GM18507 (cell line): ENCODE measurements around the gene ZNF646.
A peak's percentile ranks its signal among the peaks of the same experiment; 100 is the strongest.

Source experiments
- DNase-seq: peaks from one replicate; pipeline ENCODE4 v3.0.0; 2011; ENCODE audit warnings: low read depth; ENCODE audit not compliant: insufficient read length; ENCODE audit errors: extremely low spot score
- FAIRE-seq: peaks from 2 replicates; lab custom pipeline; 2011; peaks lifted over from hg19 to GRCh38; lab: Jason Lieb, UNC

ZNF646 gene

GRCh38 chr16:31105677-31106213 is 31.5 kb downstream of the ZNF646 start:
- DNase-seq (peak; percentile 64), FAIRE-seq (peak; percentile 70)

- DNase-seq (no peak), FAIRE-seq (no peak)
Measured at GRCh38 chr16:31106509-31107464, 32.6 kb downstream of the ZNF646 start.

GRCh38 chr16:31107465-31107867 is 33.2 kb downstream of the ZNF646 start:
- peak; percentile 76 for FAIRE-seq

GRCh38 chr16:31108035-31108793 is 34.0 kb downstream of the ZNF646 start, which contains the start of gene BCKDK:
BCKDK (plus strand) TSS chr16:31108386; CDS start chr16:31109224, 838 bp downstream.
- FAIRE-seq (peak; percentile 89), DNase-seq (peak; percentile 71)

More at GRCh38 chr16:31107465-31107867, 33.2 kb downstream of the ZNF646 start:
- no peak for DNase-seq

- FAIRE-seq (no peak), DNase-seq (no peak)
Measured at GRCh38 chr16:31108794-31109558, 34.8 kb downstream of the ZNF646 start.

- FAIRE-seq = no peak
- DNase-seq = no peak
Measured at GRCh38 chr16:31109622-31110021, 35.4 kb downstream of the ZNF646 start.

- FAIRE-seq = no peak
Measured at GRCh38 chr16:31110106-31111034, 36.1 kb downstream of the ZNF646 start.

GRCh38 chr16:31111881-31112466 is 37.8 kb downstream of the ZNF646 start:
- DNase-seq = no peak
- FAIRE-seq = no peak

More at GRCh38 chr16:31110106-31111034, 36.1 kb downstream of the ZNF646 start:
- DNase-seq = no peak

- no peak for FAIRE-seq
Measured at GRCh38 chr16:31112711-31113110, 38.5 kb downstream of the ZNF646 start.

GRCh38 chr16:31113121-31114120 is 39.2 kb downstream of the ZNF646 start:
- peak; percentile 90 for FAIRE-seq
- no peak for DNase-seq

More at GRCh38 chr16:31112711-31113110, 38.5 kb downstream of the ZNF646 start:
- DNase-seq = no peak

GRCh38 chr16:31114468-31114867 is 40.2 kb downstream of the ZNF646 start:
- DNase-seq = no peak
- FAIRE-seq = no peak

- FAIRE-seq = peak; percentile 97
Measured at GRCh38 chr16:31117384-31118222, 43.4 kb downstream of the ZNF646 start, which contains the start of gene KAT8. KAT8 (plus strand) TSS chr16:31117664; CDS start chr16:31117682, 18 bp downstream.

GRCh38 chr16:31118223-31119155 is 44.3 kb downstream of the ZNF646 start:
- DNase-seq (no peak), FAIRE-seq (no peak)

More at GRCh38 chr16:31117384-31118222, 43.4 kb downstream of the ZNF646 start, which contains the start of gene KAT8:
- peak; percentile 95 for DNase-seq

- no peak for DNase-seq
- no peak for FAIRE-seq
Measured at GRCh38 chr16:31120129-31120528, 45.9 kb downstream of the ZNF646 start.

- FAIRE-seq = no peak
Measured at GRCh38 chr16:31125844-31126243, 51.6 kb downstream of the ZNF646 start.

More at GRCh38 chr16:31125844-31126243, 51.6 kb downstream of the ZNF646 start:
- no peak for DNase-seq
